Articular chondrocyte of knee joint (primary cell): ENCODE measurements around the gene STX1B. TPM values are rescaled to one million over a fixed set of nuclear protein-coding genes. Genes with fewer than 3 reads are reported as not detected.

Experiments used
- small RNA-seq: library from RNA; depleted of rRNA; stranded (forward); fragments of <200 nt; gene quantifications from one replicate; pipeline ENCODE3, GENCODE V24; 2012
- total RNA-seq: library from RNA; depleted of rRNA; stranded (reverse); fragments of >200 nt; gene quantifications from 2 replicates; pipeline ENCODE4 v1.2.3, GENCODE V29; 2012

STX1B gene
- 1.4 and 2.1 TPM in 2 replicates for total RNA-seq

DNA sequence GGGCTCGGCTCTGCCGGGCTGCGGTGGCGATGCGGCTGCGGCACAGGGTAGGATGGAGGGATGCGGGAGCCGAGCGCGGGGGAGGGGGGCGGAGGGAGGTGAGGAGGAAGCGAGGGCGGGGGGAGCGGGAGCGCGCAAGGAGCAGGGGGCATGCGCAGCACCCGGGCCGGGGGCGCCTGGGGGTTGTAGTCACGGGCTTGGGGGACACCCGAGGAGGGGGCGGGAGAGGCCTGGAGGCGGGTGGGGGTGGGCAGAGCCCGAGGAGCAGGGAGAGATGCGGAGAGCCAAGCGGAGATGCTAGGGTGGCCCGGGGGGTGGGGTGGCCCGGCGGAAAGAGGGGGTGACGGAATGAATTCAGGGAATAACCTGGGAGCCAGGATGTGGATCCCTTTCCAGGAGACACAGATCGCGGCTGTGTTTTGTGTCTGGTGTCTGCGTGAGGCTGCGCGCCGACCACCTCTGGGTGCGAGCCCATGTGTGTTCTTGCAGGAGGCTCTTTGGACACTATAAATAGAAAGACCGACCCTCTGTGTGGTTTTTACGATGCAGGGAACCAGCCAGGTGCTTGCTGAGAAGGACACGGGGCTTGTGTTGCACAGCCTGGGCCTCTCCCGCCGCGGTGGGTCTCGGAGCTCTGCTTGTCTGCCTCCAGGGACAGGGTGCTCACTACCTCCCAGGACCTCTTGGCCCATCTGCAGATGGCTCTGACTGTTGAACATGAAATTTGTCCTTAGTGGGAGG is at the start of gene STX1B:
STX1B (minus strand) TSS at position 54 of the 741 bp plus-strand sequence. CDS start 242 bp downstream, outside the sequence.

DNA sequence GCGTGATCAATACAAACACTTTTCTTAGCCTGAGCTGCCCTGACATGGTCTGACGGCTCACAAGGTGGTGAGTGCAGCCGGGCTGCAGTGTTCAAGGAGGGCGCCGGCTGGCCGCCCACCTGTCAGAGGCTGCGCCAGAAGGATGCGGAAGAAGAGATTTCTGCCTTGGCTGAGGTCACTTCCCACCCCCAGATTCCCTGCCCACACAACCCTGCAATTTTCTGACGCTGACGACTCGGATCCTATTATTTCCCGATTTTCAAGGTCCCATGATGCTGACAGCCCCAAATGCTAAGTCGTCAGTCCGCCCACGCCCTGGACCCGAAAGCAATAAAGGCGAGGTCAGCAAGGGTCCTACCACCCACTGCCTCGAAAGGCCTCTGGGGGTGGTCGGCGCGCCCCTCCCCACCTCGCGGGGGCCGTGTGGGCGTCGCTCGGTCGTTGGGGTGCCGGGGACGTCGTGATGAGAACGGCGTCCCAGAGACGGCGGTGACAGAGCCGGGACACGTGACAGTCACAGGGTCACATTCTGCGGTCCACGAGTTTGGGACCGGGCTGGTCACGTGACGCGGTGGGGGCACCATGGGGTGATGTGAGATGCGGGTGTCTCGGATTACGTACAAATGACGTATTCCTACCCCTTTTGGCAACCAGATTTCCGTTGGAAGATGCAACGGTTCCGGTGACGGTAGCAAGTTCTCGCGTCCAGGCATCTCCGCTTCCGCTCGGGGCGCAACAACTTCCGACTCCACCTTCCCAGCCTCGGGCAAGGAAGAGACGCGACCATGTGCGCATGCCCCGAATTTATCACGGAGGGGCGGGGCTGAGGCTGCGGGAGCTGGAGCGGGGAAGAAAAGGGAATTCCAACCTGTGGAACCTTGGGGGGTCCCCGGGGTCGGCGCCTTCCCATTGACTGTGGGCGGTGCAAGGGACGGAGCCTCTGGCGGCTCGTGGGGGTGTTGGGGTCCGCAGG is 22.6 kb upstream of the STX1B start, which contains the start of gene STX4:
STX4 (plus strand) TSS at position 823 of the 973 bp plus-strand sequence. CDS start 248 bp downstream, outside the sequence.

DNA sequence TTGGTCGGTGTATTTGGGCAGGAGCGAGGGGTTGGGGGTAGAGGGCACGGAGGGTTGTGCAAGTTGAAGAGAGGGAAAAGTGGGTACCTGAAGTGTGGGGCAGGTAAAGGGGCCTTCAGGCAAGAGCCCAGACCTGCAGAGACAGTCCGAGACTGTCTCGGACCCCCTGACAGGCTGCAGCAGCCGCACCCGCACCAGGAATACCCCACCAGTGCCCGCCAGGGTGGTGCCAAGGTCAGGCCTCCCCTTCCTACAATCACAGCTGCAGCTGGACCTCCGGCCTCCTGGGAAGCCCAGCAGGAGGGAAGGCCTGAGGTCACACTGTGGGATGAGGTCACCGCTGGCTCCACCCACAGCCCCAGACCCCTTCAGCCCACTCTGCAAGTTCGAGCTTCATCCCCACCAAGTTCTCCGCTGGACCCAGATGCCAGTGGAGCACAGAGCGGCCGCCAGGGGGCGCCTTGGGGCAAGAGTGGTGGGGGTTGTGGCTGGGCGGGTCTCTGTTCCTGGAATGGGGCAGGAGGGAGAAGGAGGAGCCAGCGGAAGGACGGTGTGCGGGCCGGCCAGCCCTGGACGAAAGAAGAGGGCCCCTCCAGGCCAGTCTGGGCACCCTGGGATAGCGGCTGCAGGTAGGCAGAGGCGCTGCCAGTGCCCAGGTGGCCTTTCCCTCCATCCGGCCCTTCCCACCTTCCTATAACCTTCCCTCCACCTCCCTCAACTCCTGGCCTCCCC is 25.6 kb downstream of the STX1B start, which contains the start of gene HSD3B7:
HSD3B7 (plus strand) TSS at position 539 of the 732 bp plus-strand sequence. CDS start 452 bp downstream, outside the sequence.

DNA sequence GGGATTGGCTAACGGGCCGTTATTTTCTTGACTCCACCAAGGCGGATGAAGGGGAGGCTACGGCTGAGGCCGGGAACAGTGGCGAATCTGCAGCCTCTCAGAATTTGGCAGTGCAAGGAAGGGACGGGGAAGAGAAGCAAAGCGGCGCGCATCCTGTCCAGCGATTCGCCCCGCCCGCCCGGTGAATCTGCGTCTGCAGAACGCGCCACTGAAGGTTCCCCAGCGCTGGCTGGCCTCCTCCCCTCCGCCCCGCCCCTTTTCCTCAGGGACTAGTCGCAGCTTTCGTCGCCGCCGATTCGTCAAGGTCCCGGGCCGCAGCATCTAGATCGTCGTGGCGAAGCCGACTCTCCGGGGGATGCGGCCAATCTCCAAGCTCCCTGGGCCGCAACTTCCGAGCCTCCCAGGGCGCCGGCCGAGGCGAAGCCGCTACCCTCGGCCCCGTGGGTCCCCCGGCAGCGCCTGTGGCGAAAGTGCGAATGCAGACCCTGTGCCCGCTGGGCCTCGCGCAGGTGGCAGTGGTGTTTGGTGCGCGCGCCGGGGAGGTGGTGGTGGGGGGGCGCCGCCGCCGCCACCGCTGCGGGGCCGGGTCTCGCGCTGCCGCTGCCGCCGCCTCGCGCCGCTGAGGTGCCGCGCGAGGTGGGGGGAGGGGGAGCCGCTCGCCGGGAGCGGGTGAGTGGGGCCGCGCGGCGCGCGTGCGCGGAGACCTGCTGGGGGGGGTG is 52.8 kb downstream of the STX1B start, which contains the start of gene SETD1A:
SETD1A (plus strand) TSS at position 299 of the 719 bp plus-strand sequence. CDS start 978 bp downstream, outside the sequence.

DNA sequence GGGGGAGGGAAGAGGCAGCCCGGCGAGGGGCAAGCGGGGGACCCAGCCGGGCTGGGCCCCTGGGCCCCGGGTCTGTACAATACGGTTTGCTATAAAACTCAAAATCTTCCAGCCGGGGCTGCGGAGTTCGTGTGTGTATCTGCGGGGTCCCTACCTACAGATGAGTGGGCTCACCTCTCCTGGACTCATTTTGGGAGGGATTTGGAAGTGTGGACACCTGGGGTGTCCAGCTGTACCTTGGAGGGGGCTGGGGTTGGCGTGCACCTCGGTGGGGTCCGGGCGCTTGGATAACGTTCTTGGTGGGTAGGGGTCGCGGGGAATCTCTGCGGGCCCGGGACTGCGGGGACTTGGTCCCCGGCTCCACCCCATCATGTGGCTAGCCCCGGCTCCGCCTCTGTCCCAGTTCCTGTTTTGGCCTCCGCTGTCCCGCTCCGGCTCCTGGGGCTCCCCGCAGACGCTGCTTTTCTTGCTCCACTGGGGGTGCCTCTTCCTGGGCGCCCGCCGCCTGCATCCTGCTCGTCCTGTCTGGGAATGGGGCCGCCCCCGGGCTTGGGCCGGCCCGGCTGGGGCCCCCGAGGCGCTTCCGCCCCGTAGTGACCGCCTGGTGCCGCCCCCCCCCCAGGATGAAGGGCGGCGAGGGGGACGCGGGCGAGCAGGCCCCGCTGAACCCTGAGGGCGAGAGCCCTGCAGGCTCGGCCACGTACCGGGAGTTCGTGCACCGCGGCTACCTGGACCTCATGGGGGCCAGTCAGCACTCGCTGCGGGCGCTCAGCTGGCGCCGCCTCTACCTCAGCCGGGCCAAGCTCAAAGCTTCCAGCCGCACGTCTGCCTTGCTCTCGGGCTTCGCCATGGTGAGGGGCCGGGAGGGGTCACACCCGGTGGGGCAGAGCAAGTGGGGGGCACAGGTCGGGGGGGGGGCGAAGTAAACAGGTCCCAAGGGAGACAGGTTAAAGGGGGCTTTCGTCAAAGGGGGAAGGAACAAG is 61.5 kb downstream of the STX1B start, which contains the start of gene ORAI3:
ORAI3 (plus strand) TSS at position 402 of the 983 bp plus-strand sequence; CDS start at position 624, 222 bp downstream.

Small RNA genes lying within 50 kb of the gene (small RNA-seq; reads per million reads assigned to genes)
- gene AC135048.1 = not detected

Other genes starting within 250 kb of the STX1B start
- 2.1 and 2.2 TPM in 2 replicates for gene CFAP119, start 248.6 kb downstream of the STX1B start, total RNA-seq
- 63.6 and 70.5 TPM in 2 replicates for gene RNF40, start 248.3 kb downstream of the STX1B start, total RNA-seq
- gene ZNF629, start 223.4 kb downstream of the STX1B start, total RNA-seq = 14.5 and 16.2 TPM in 2 replicates
- 34.6 and 38.0 TPM in 2 replicates for gene BCL7C, start 116.6 kb downstream of the STX1B start, total RNA-seq
- gene CTF1, start 114.0 kb downstream of the STX1B start, total RNA-seq = 2.4 and 2.6 TPM in 2 replicates
- 11.5 and 12.0 TPM in 2 replicates for gene FBXL19, start 87.1 kb downstream of the STX1B start, total RNA-seq
- 34.4 and 37.7 TPM in 2 replicates for gene ORAI3, start 61.6 kb downstream of the STX1B start, total RNA-seq
- gene SETD1A, start 52.9 kb downstream of the STX1B start, total RNA-seq = 2.5 and 4.0 TPM in 2 replicates
- 42.6 and 51.9 TPM in 2 replicates for gene HSD3B7, start 25.4 kb downstream of the STX1B start, total RNA-seq
- gene STX4, start 22.9 kb upstream of the STX1B start, total RNA-seq = 21.7 and 26.1 TPM in 2 replicates
- 7.8 and 10.9 TPM in 2 replicates for gene ZNF668, start 63.6 kb upstream of the STX1B start, total RNA-seq
- gene ZNF646, start 63.8 kb upstream of the STX1B start, total RNA-seq = 12.4 and 13.2 TPM in 2 replicates
- 1.9 and 3.7 TPM in 2 replicates for gene PRSS53, start 78.3 kb upstream of the STX1B start, total RNA-seq
- gene VKORC1, start 84.2 kb upstream of the STX1B start, total RNA-seq = 149 and 200 TPM in 2 replicates
- 32.0 and 32.5 TPM in 2 replicates for gene BCKDK, start 97.7 kb upstream of the STX1B start, total RNA-seq
- gene KAT8, start 107.0 kb upstream of the STX1B start, total RNA-seq = 26.2 and 27.0 TPM in 2 replicates
- not detected in 2 replicates for gene PRSS8, start 125.1 kb upstream of the STX1B start, total RNA-seq
- gene PRSS36, start 139.4 kb upstream of the STX1B start, total RNA-seq = 0.22 and 0.91 TPM in 2 replicates
- 39.7 and 45.1 TPM in 2 replicates for gene FUS, start 169.5 kb upstream of the STX1B start, total RNA-seq
- 42.3 and 43.9 TPM in 2 replicates for gene PYCARD, start 192.1 kb upstream of the STX1B start, total RNA-seq
- not detected in 2 replicates for gene TRIM72, start 203.5 kb upstream of the STX1B start, total RNA-seq
- not detected in 2 replicates for gene PYDC1, start 206.5 kb upstream of the STX1B start, total RNA-seq
- gene ITGAM, start 249.3 kb upstream of the STX1B start, total RNA-seq = not detected in 2 replicates